Measurements from ENCODE around the gene LAMA3. TPM values are rescaled to one million over a fixed set of nuclear protein-coding genes. Genes with fewer than 3 reads are reported as not detected.
A peak's percentile ranks its signal among the peaks of the same experiment; 100 is the strongest.

The LAMA3 gene
- total and polyA plus RNA-seq, 2 of the 13 experiments (the other 11 are each of a cell fraction or from before 2014, with no cell fraction given) = 0.45 to 2.2 TPM

- Histone ChIP-seq H3K79me2 (ENCODE audit: insufficient read depth, low read length) (no peaks in the 10 kb centered on the region), H3K36me3 (replicated peaks in 1 of 2; ENCODE audit: control insufficient read depth in 1 of 2, insufficient read depth in 2 of 2, low read length in 2 of 2) (no peaks in the 10 kb centered on the region), H3K4me1 (ENCODE audit: insufficient read depth, low read length) (peaks cover 22% of the 10 kb centered on the region), H3K4me2 (ENCODE audit: low read depth, low read length) (peak overlapping the region; percentile 73), H3K27me3 (ENCODE audit: control insufficient read depth in 1 of 2, insufficient read depth in 2 of 2, low read length in 2 of 2) (no peaks in the 10 kb centered on the region; a peak in 1 of 5 replicates), H3K9me3 (ENCODE audit: low read length) (no peaks in the 10 kb centered on the region), H3K27ac (ENCODE audit: extremely low read length, insufficient read depth, low read length) (no peak overlapping the region), H4K20me1 (ENCODE audit: insufficient read depth, low read length) (no peaks in the 10 kb centered on the region), H3K4me3 (replicated peaks in 1 of 3; ENCODE audit: insufficient read depth in 1 of 3, low read depth in 2 of 3, low read length in 3 of 3) (peak overlapping the region in 2 of 3 experiments; percentile 28 to 51; a peak in 3 of 6 replicates), H3K9ac (ENCODE audit: insufficient read depth, low read depth, low read length) (no peak overlapping the region; the same call in 1 of the 2 replicates), H2AFZ (ENCODE audit: low read length) (no peak overlapping the region)
- ChIA-PET POLR2A (interaction anchor here (2.2 kb wide), 1 partner anchor 11 kb away, joined by 10 read pairs; no protein-coding TSS in a partner anchor), CTCF (ENCODE audit: low intra/inter-chr PET ratio, low total read pairs) (no interaction called here)
- FAIRE-seq = no peak
- WGBS (ENCODE audit: low lambda C conversion rate) = 21% methylated on average over 16 of the region's 25 CpGs
- peak; percentile 94 for ATAC-seq
- BruUV-seq (replicated peaks) = no TSS peak
- DNase-seq (ENCODE audit: low spot score) = no peak
- in situ Hi-C loops (cut with HindIII; ENCODE audit: extremely low pct_ligation_motif_present, low pct_unique_long_range_greater_than_20kb) = no loop called here
- intact Hi-C loops (cut with micrococcal nuclease; ENCODE audit: unreplicated experiment) = no loop called here
- TF ChIP-seq ZNF770 (CRISPR knock-in tag; IDR thresholded peaks at IDR 0.05) (no peak), FUBP1 (CRISPR knock-in tag; IDR thresholded peaks at IDR 0.05; ENCODE audit: borderline replicate concordance) (no peak), ZBTB4 (CRISPR knock-in tag; IDR thresholded peaks at IDR 0.05; ENCODE audit: borderline replicate concordance) (0 out of 2 replicates have a peak, but pooled peaks have one; percentile 28), MAFK (conservative IDR thresholded peaks at IDR 0.05 in 1 of 2, IDR thresholded peaks at IDR 0.05 in 1 of 2; ENCODE audit: low read length in 2 of 2) (no peak), ZNF879 (CRISPR knock-in tag; IDR thresholded peaks at IDR 0.05) (no peak), ZSCAN31 (CRISPR knock-in tag; IDR thresholded peaks at IDR 0.05; ENCODE audit: low read depth) (no peak), ZNF841 (CRISPR knock-in tag; IDR thresholded peaks at IDR 0.05; ENCODE audit: borderline replicate concordance) (no peak), ZNF280D (CRISPR knock-in tag; IDR thresholded peaks at IDR 0.05) (no peak), ZNF512 (CRISPR knock-in tag; IDR thresholded peaks at IDR 0.05) (no peak)
These were observed 183.7 kb downstream of the LAMA3 start for GRCh38 chr18:23872701-23873550.
